CD4-positive, alpha-beta T cell (primary cell): Measurements from ENCODE around the gene GNRH2. TPM values are rescaled to one million over a fixed set of nuclear protein-coding genes. Genes with fewer than 3 reads are reported as not detected.
A peak's percentile ranks its signal among the peaks of the same experiment; 100 is the strongest.

Experiments
- ATAC-seq: fragments of 200-7000 bp; cut with Tn5 transposase; one replicate; pipeline ENCODE4 v1.10.0; 2022; ENCODE audit warnings: mild to moderate bottlenecking; ENCODE audit not compliant: poor library complexity
- CTCF ChIA-PET: fragments of 350-600 bp; sonication (Branson Sonifier 250); formaldehyde crosslinking; loops from one replicate; lab custom pipeline; 2021; ENCODE audit warnings: antibody characterized with exemption, inconsistent platforms; lab: Charles Lee
- POLR2A ChIA-PET: fragments of 350-600 bp; sonication (Branson Sonifier 250); formaldehyde crosslinking; loops from one replicate; lab custom pipeline; 2021; ENCODE audit warnings: antibody characterized with exemption, inconsistent platforms; lab: Charles Lee
- DNase-seq, 14 experiments: peaks; one replicate each; pipeline ENCODE4 v3.0.0-alpha.2; 2013 to 2020; ENCODE audit warnings: mixed read lengths in 2 of 14
- H3K27ac ChIP-seq, 2 donors: one replicate each; pipeline versions ENCODE4 v1.5.1 to v1.7.0; 2013; ENCODE audit warnings: low read length in 2 of 2, low read depth in 1 of 2, mild to moderate bottlenecking in 1 of 2
- H3K27me3 ChIP-seq, 2 experiments: 1 replicate in 1 of 2; 2 replicates in 1 of 2; pipeline versions ENCODE4 v1.6.1 to v1.7.0; 2013; ENCODE audit warnings: low read length in 2 of 2, control low read depth in 1 of 2, mild to moderate bottlenecking in 1 of 2, moderate library complexity in 1 of 2; ENCODE audit not compliant: insufficient read depth in 2 of 2, control insufficient read depth in 1 of 2
- H3K36me3 ChIP-seq: one replicate; pipeline ENCODE4 v1.6.1; 2013; ENCODE audit warnings: low read length, control low read depth; ENCODE audit not compliant: insufficient read depth
- H3K4me1 ChIP-seq: one replicate; pipeline ENCODE4 v1.6.1; 2013; ENCODE audit warnings: low read length, control low read depth; ENCODE audit not compliant: insufficient read depth
- H3K4me3 ChIP-seq: one replicate; pipeline ENCODE4 v1.5.1; 2013; ENCODE audit warnings: mild to moderate bottlenecking, low read length, moderate library complexity
- H3K9me3 ChIP-seq, 2 experiments: 1 replicate in 1 of 2; 2 replicates in 1 of 2; pipeline versions ENCODE4 v1.6.1 to v1.7.0; 2013; ENCODE audit warnings: low read length in 2 of 2, mild to moderate bottlenecking in 2 of 2, control low read depth in 1 of 2, moderate library complexity in 1 of 2; ENCODE audit not compliant: control insufficient read depth in 1 of 2, insufficient read depth in 1 of 2
- H3K27ac Mint-ChIP-seq: one replicate; pipeline ENCODE4 v1.8.0; 2020; ENCODE audit warnings: mixed read lengths
- H3K27me3 Mint-ChIP-seq: one replicate; pipeline ENCODE4 v1.8.0; 2021; ENCODE audit warnings: mixed read lengths
- H3K36me3 Mint-ChIP-seq: one replicate; pipeline ENCODE4 v1.8.0; 2021; ENCODE audit warnings: low read depth, mixed read lengths
- H3K4me1 Mint-ChIP-seq: one replicate; pipeline ENCODE4 v1.8.0; 2021; ENCODE audit warnings: low read depth, mixed read lengths
- H3K4me3 Mint-ChIP-seq: one replicate; pipeline ENCODE4 v1.8.0; 2020; ENCODE audit warnings: mild to moderate bottlenecking, mixed read lengths
- H3K9me3 Mint-ChIP-seq: one replicate; pipeline ENCODE4 v1.8.0; 2020; ENCODE audit warnings: mixed read lengths
- CTCF ChIP-seq: fragments of 200-600 bp; IDR thresholded peaks from one replicate; pipeline ENCODE4 v1.8.0; 2022; ENCODE audit warnings: antibody characterized with exemption, mild to moderate bottlenecking
- intact Hi-C, 2 experiments: fragments of 100-400 bp; cut with DNase I in 1 of 2; cut with micrococcal nuclease in 1 of 2; formaldehyde crosslinking; loops; one replicate each; pipeline versions ENCODE4 v1.15.1 to v1.9.0; 2023 to 2025; cut with DNase I, micrococcal nuclease
- total RNA-seq, 174 experiments: library from RNA in 2 of 174; stranded (reverse) in 2 of 174; gene quantifications; one replicate each; pipeline ENCODE4 v1.2.3 and lab custom pipeline; 2021 to 2026

Gene GNRH2
- total RNA-seq, 2 experiments from 2014 or later = not detected

GRCh38 chr20:3094848-3095629, 51.6 kb downstream of the GNRH2 start:
- H3K36me3 ChIP-seq = no peaks in the 10 kb centered on the region
- peaks cover 7% of the 10 kb centered on the region for H3K27me3 Mint-ChIP-seq
- H3K9me3 Mint-ChIP-seq = no peaks in the 10 kb centered on the region
- intact Hi-C loops = no loop called here
- ChIA-PET POLR2A (interaction anchor here (3.0 to 3.7 kb wide), 2 partner anchors 20 to 24 kb away, joined by 7 to 48 read pairs; partner anchors contain the start of gene OXT), CTCF (no interaction called here)
- peaks cover 26% of the 10 kb centered on the region for H3K4me1 ChIP-seq
- H3K36me3 Mint-ChIP-seq = peaks cover 8% of the 10 kb centered on the region
- H3K27ac ChIP-seq = peak overlapping the region; percentile 9 to 38
- peak overlapping the region; percentile 100 for H3K27ac Mint-ChIP-seq
- ATAC-seq (no peak), DNase-seq (no peak)
- no peak overlapping the region for H3K4me3 Mint-ChIP-seq
- H3K9me3 ChIP-seq = no peaks in the 10 kb centered on the region
- no peak for TF ChIP-seq CTCF
- H3K4me1 Mint-ChIP-seq = peaks cover 36% of the 10 kb centered on the region
- no peak overlapping the region for H3K4me3 ChIP-seq
- peaks cover 0 to 11% of the 10 kb centered on the region in 2 experiments for H3K27me3 ChIP-seq

Other genes with a start within 250 kb of the GNRH2 start
- not detected for gene CPXM1, start 243.0 kb upstream of the GNRH2 start, total RNA-seq
- not detected for gene C20orf141, start 228.6 kb upstream of the GNRH2 start, total RNA-seq
- not detected for gene TMEM239, start 227.3 kb upstream of the GNRH2 start, total RNA-seq
- gene PCED1A, start 203.0 kb upstream of the GNRH2 start, total RNA-seq = 10 to 100 TPM; 69.2 to 69.7 TPM
- 10 to 100 TPM; 38.2 to 40.6 TPM for gene VPS16, start 202.9 kb upstream of the GNRH2 start, total RNA-seq
- 10 to 100 TPM; 65.4 to 69.5 TPM for gene PTPRA, start 170.1 kb upstream of the GNRH2 start, total RNA-seq
- 10 to 100 TPM; 19.3 to 22.7 TPM for gene MRPS26, start 2.4 kb downstream of the GNRH2 start, total RNA-seq
- 1 to 10 TPM; 1.1 to 1.6 TPM for gene OXT, start 28.0 kb downstream of the GNRH2 start, total RNA-seq
- gene AVP, start 41.1 kb downstream of the GNRH2 start, total RNA-seq = under 1 TPM; 0.47 to 0.56 TPM
- 10 to 100 TPM; 37.9 to 38.7 TPM for gene FASTKD5, start 116.2 kb downstream of the GNRH2 start, total RNA-seq
- 10 to 100 TPM; 11.9 to 13.0 TPM for gene UBOX5, start 116.2 kb downstream of the GNRH2 start, total RNA-seq
- gene LZTS3, start 129.9 kb downstream of the GNRH2 start, total RNA-seq = 10 to 100 TPM; 22.2 to 22.4 TPM
- gene DDRGK1, start 161.1 kb downstream of the GNRH2 start, total RNA-seq = 10 to 100 TPM; 40.7 to 43.4 TPM
- gene ITPA, start 165.9 kb downstream of the GNRH2 start, total RNA-seq = 10 to 100 TPM; 17.8 to 19.5 TPM
- gene SLC4A11, start 195.6 kb downstream of the GNRH2 start, total RNA-seq = under 1 TPM; 0.08 to 0.60 TPM